Pons (tissue), 1 donor: Measurements from ENCODE around the gene CCDC191.

Experiments
- DNase-seq: peaks from one replicate; pipeline ENCODE4 v3.0.0-alpha.2; 2016; ENCODE audit warnings: low spot score

CCDC191 gene

DNA sequence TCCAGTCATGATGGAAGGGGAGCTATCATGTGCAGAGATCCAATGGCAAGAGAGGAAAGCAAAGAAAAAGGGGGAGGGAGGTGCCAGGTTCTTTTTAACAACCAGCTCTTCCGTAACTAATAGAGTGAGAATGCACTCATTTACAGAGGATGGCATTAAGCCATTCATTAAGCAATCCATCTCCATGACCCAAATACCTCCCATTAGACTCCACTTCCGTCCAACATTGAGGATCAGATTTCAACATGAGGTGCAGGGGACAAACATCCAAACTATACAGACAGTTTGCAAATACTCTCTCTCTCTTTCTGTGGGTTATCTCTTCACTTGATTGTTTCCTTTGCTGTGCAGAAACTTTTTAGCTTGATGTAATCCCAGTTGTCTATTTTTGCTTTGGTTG, 87.3 kb downstream of the CCDC191 start:
- peak; percentile 19 for DNase-seq

DNA sequence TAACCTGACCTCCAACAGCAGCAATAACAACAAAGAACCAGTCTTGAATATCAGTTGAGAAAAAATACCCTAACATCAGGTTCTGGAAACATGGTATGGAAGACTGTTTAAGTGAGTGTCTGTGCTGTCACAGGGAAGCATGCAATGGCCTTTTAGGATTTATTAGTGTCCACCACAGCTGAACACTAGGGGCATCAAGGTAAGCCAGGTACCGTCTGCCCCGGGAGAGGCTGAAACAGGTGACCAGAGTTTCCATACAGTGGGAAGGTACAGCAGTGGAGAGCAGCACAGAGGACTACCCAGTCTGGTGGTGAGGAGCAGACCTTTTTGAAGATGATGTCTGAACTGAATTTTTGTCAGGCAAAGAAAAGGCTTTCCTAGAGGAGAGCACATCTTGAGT, 90.2 kb downstream of the CCDC191 start:
- no peak for DNase-seq

DNA sequence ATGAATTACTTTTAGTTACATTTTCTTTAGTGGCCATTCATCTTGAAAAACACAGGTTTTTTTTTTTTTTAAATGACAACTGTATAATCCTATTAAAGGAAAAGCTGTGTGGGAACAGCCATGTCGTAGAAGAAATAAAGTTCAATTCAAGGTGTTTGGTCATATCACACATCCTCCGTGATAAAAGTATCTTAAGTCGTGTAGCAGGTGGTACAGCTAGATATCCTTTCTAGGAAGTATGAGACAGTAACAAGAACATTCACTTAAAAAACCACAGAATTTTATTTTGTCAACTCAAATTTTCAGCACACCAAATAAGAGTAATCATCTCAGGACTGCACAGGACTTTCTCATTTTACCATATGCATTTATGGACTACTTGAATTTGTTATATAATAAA, 92.4 kb downstream of the CCDC191 start:
- no peak for DNase-seq

DNA sequence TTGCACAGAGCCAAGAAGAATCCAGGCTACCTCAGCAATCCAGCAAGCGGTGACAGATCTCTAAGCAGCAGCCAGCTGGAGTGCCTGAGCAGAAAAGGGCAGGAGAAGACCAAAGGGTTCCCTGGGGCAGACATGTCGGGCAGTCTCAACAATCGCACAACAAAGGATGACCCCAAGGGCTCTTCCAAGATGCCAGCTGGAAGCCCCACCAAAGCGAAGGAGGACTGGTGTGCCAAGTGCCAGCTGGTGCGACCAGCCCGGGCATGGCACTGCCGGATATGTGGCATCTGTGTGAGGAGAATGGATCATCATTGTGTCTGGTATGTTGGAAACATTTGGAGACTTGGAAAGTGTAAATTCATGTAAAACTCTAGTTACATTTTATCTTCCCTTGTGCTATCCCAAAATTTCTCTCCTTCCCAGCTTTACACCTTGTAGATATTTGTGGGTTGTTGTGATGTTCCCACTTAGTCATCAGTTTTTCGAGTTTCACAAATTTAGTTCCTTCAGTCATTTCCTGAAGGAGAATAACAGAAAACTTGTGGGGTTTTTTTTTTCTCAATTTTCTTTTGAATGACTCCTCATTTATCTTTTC, 102.1 kb downstream of the CCDC191 start:
- peak; percentile 56 for DNase-seq

DNA sequence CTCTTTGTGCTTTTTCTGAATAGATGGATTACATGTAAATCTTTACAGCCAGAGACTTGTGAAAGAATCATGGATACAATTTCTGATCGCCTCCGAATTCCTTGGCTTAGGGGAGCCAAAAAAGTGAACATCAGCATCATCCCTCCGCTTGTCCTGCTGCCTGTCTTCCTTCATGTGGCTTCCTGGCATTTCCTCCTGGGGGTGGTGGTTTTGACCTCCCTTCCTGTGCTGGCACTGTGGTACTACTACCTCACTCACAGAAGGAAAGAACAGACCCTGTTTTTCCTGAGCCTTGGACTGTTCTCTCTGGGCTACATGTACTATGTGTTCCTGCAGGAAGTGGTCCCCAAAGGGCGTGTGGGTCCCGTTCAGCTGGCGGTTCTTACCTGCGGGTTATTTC, 102.6 kb downstream of the CCDC191 start:
- DNase-seq = no peak

DNA sequence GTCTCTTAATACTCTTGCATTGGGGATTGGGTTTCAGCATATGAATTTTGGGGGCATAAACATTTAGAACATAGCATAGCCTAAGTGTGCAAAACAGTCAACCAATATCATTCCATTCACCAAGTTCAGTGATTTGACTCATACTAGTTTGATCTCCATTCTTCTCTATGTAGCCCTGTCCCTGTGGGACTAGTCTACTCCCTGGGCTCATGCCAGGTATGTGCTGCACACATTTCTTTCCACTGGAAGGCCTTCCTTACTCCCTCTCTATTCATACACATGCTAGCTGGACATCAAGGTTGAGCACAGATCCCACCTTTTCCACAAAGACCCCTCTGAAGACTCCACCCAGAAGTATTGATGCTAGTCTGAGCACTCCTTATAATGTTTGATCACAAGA, 103.4 kb downstream of the CCDC191 start:
- no peak for DNase-seq

DNA sequence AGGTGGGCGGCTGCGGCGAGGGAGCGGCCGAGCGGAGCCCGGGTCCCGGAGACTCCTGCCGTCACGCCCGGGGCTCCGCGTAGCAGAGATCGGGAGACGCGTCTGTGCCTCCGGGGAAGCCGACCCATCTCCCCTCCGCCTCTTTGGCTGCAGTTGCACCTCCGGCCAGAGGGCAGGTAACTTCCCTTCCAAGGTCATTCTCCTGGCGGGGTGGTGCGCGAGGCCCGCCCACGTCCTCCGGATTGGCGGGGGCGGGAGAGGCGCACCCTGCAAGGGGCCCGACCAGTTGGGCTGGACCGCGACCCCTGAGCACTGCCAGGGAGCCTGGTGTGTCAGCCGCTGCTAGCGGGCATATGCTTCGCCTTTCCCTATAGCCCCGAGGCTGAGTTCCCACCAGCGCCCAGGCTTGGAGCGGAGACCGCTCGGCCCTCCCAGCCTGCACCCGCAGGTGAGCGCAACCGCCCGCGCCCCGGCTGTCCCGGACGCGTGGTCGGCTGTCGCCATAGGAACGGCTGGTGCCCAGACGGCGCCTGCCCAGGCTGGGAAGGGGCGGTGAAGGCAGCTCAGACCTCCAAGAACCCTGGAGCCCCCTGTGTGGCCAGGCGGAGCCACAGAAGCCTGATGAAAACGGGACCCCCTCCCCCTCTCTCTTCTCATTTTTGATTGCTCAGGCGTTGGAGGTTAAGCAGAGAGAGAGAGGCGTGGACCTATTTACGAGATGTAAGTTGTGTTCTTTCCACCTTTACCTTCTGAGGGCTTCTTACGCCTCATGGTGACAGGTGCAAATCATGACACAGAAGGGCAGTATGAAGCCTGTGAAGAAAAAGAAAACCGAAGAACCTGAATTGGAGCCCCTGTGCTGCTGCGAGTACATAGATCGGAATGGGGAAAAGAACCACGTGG, 108.1 kb downstream of the CCDC191 start:
- DNase-seq = no peak

DNA sequence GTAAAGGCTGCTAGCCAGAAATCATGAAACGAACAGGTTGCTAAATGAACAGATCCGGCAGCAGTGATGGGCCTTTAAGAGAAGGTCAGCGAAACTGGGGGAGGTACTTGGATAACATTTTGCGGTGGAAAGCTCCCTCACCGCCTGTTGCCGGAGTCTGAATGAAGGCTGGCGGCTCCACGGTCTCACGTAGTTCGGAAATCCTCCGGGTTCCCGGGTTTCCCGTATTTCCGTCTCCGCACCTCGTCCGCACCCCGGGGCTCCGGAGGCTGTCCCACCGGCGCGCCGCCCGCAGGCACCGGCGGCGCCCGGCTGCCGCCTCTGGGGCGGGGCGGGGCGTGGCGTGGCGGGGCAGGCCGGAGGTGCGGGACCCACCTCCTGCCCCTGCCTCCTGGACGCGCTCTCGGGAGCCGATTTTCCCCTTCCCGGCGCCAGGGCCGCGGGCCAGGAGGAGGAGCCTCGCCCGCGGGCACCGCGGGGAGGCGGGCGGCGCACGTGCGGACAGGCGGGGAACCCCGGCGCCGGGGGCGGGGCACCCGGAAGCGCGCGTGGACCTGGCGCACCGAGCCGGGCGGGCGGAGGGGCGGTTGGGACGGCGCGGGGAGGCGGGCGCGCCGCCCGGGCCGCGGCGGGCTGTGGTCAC, 108.8 kb downstream of the CCDC191 start, which contains the start of gene ZDHHC23:
Gene ZDHHC23, plus strand, starts transcription at position 642 of the 643 bp plus-strand sequence. CDS start 790 bp downstream, outside the sequence.
- DNase-seq = no peak

DNA sequence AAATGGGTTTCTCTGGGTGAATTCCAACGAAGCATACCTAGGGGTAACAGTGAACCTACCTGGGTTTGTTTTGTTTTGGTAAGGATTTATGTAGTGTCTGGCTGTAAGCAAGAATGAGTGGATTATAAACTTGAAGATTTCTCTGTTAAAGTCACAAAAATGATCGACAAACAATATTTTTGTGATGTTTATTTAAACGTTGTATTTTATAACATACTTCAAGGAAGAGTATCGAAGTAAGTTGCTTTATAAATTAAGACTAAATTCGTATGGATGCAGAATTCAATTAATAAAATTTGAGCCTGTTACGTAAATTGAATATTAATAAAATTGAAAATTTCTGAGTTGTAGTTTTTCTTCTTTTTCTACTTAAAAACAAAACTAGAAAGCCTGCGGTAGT, 109.5 kb downstream of the CCDC191 start:
- no peak for DNase-seq

DNA sequence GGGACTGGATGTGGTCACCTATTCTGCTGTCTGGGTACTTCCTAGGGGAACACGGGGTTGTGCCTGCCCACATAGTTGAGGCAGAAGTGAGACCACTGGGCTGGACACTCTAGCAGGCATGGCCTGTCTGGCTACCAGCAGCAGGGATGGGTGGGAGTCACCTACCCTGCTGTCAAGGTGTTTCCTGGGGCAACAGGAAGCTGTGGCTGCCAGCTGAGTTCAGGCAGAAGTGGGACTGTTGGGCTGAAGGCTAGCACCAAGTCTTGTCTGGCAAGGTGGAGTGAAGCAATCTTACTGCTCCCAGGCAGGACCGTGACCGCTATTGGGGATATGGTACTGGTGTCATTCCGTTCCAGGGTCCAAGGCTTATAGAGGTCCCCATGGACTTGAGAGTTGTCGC, 128.8 kb downstream of the CCDC191 start:
- no peak for DNase-seq

DNA sequence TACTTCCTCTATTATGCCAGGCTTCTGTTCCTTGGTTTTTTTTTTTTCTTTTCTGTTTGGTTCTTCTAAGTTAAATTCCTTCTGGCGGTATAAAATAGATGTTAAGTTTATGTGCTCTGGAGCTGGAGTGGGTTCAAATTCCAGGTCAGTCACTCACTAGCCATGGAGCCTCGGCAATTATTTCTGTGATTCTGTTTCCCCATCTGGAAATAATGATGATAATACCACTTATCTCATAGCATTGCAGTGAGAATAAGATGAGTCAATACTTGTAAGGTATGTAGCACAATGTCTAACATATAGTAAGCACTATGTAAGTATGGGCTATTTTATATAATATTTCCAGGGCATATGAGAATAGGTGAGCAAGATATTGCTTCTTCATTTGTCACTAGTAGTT, 141.7 kb downstream of the CCDC191 start:
- DNase-seq = no peak
